ENCODE measurements around the gene CDK2. TPM values are rescaled to one million over a fixed set of nuclear protein-coding genes. Genes with fewer than 3 reads are reported as not detected.

CDK2 gene
- total RNA-seq, 1 donor from 2014 or later = 26.0 TPM

DNA sequence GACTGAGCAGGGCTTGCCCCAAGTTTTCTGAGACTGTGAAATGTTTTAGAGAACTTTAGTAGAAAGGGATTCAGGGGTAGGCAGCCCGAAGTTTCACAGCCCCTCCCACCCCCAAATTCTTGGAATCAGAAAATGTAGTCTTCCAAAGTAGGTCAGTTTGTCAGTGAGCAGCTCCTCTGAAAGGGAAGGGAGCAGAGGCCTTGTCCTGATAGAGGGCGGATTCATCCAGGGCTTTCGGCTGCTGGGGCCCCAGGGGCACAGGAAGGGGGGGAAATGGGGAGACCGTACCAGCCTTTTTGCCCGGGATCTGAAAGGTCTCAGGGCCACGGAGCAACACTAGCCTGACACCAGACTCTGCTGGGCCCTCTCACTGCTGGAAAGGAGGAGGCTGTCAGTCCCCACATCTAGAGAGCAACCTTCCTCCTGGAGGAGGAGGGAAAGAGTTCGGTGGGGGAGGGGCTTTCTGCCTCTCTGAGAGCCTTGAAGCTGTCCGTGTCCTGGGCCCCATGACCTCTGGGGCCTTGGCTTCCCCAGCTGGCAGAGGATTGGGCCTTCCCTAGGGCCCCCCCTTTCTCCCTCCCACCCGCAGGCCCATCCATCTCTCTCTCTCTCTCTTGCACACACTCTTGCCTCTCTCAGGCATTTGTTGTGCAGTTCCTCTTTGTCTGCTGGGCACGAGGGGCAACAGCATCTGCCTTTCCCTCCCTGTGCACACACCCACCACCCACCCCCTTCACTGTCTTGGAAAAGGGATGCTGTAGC, 54.0 kb downstream of the CDK2 start, which contains the start of gene IKZF4:
TSS of gene IKZF4 (plus strand) at position 621 of the 762 bp plus-strand sequence. CDS start 451 bp downstream, outside the sequence.
- Histone ChIP-seq H3K27ac (peak within 1 kb of the TSS; percentile 82), H3K27me3 (no peaks in the 10 kb centered on the region), H3K4me3 (peak within 1 kb of the TSS; percentile 30 to 48), H3K9me3 (no peaks in the 10 kb centered on the region), H3K36me3 (peaks cover 0 to 2% of the 10 kb centered on the region in 2 donors), H3K4me1 (peaks cover 26% of the 10 kb centered on the region)
- intact Hi-C loops (cut with DNase I) = no loop called here
- DNase-seq (ENCODE audit: extremely low spot score in 2 of 2) = no peak
- TF ChIP-seq POLR2AphosphoS5 (IDR thresholded peaks at IDR 0.05; ENCODE audit: insufficient read depth in 1 of 2, low read depth in 1 of 2) = peak in 1 of 2 donors; percentile 43
- no peak for TF ChIP-seq POLR2A (IDR thresholded peaks at IDR 0.05)

DNA sequence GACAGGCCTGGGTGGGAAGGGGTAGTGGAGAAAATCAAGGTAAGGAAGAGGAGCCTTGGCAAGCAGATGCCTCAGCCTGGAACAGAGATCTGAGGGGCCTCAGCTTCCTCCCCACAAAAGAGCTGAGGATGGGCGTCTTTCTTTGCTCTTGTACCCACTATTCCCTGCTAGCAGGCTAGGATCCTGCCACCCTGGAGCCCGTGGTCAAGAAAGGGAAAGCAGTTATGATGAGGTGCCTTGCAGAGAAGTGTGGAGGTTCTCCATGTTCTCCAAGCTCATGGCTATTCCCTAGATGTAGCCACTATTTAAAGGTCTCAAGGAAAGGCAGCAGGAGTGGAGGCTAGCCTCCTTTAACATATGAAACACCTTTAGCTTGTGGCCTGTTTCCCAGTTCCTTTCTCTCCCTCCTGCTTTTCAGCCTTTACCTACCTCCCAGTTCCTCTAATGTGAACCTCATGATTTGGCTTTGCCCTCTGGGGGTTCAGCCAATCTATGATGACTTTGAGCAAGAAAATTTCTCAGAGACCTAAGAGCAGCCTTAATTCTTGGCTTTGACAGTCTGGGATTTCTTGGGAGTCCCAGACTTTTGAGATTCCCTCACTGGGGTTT, 55.4 kb downstream of the CDK2 start:
- Histone ChIP-seq H3K4me3 (peak overlapping the region; percentile 30 to 48), H3K27me3 (no peaks in the 10 kb centered on the region), H3K4me1 (peaks cover 26% of the 10 kb centered on the region), H3K9me3 (no peaks in the 10 kb centered on the region), H3K27ac (peak overlapping the region; percentile 82), H3K36me3 (peaks cover 0 to 10% of the 10 kb centered on the region in 2 donors)
- intact Hi-C loops (cut with DNase I) = no loop called here
- TF ChIP-seq POLR2AphosphoS5 (IDR thresholded peaks at IDR 0.05; ENCODE audit: insufficient read depth in 1 of 2, low read depth in 1 of 2) (no peak), POLR2A (IDR thresholded peaks at IDR 0.05) (no peak)
- TF ChIP-seq, protein P1, sequence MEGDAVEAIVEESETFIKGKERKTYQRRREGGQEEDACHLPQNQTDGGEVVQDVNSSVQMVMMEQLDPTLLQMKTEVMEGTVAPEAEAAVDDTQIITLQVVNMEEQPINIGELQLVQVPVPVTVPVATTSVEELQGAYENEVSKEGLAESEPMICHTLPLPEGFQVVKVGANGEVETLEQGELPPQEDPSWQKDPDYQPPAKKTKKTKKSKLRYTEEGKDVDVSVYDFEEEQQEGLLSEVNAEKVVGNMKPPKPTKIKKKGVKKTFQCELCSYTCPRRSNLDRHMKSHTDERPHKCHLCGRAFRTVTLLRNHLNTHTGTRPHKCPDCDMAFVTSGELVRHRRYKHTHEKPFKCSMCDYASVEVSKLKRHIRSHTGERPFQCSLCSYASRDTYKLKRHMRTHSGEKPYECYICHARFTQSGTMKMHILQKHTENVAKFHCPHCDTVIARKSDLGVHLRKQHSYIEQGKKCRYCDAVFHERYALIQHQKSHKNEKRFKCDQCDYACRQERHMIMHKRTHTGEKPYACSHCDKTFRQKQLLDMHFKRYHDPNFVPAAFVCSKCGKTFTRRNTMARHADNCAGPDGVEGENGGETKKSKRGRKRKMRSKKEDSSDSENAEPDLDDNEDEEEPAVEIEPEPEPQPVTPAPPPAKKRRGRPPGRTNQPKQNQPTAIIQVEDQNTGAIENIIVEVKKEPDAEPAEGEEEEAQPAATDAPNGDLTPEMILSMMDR (IDR thresholded peaks at IDR 0.05) = no peak
- no peak for DNase-seq (ENCODE audit: extremely low spot score in 2 of 2)

Other genes starting within 250 kb of the CDK2 start
- 10.6 TPM for gene RDH5, start 246.4 kb upstream of the CDK2 start, total RNA-seq
- 568 TPM for gene CD63, start 237.8 kb upstream of the CDK2 start, total RNA-seq
- 7.6 TPM for gene GDF11, start 223.7 kb upstream of the CDK2 start, total RNA-seq
- gene SARNP, start 149.1 kb upstream of the CDK2 start, total RNA-seq = 33.1 TPM
- gene ORMDL2, start 148.8 kb upstream of the CDK2 start, total RNA-seq = 9.8 TPM
- gene DNAJC14, start 137.2 kb upstream of the CDK2 start, total RNA-seq = 29.2 TPM
- 21.6 TPM for gene MMP19, start 123.9 kb upstream of the CDK2 start, total RNA-seq
- 25.8 TPM for gene PYM1, start 38.9 kb upstream of the CDK2 start, total RNA-seq
- 140 TPM for gene DGKA, start 35.7 kb upstream of the CDK2 start, total RNA-seq
- gene PMEL, start 788 bp upstream of the CDK2 start, total RNA-seq = 1.2 TPM
- gene RAB5B, start 7.2 kb downstream of the CDK2 start, total RNA-seq = 80.5 TPM
- 15.5 TPM for gene SUOX, start 30.4 kb downstream of the CDK2 start, total RNA-seq
- gene IKZF4, start 54.2 kb downstream of the CDK2 start, total RNA-seq = 4.4 TPM
- gene RPS26, start 75.1 kb downstream of the CDK2 start, total RNA-seq = 597 TPM
- 53.8 TPM for gene ERBB3, start 113.3 kb downstream of the CDK2 start, total RNA-seq
- gene PA2G4, start 137.7 kb downstream of the CDK2 start, total RNA-seq = 116 TPM
- gene RPL41, start 149.8 kb downstream of the CDK2 start, total RNA-seq = 2,458 TPM
- 2.0 TPM for gene ZC3H10, start 151.4 kb downstream of the CDK2 start, total RNA-seq
- gene ESYT1, start 161.4 kb downstream of the CDK2 start, total RNA-seq = 140 TPM
- 40.8 TPM for gene MYL6B, start 185.8 kb downstream of the CDK2 start, total RNA-seq
- 2,285 TPM for gene MYL6, start 191.5 kb downstream of the CDK2 start, total RNA-seq
- gene SMARCC2, start 222.7 kb downstream of the CDK2 start, total RNA-seq = 95.3 TPM